K562 treated with DMSO at 1 percent for 48 hours (cell line): ENCODE data around the gene TTC12. TPM values are rescaled to one million over a fixed set of nuclear protein-coding genes. Genes with fewer than 3 reads are reported as not detected.

ENCODE experiments used
- total RNA-seq: library from RNA; unstranded; fragments of 300-600 nt; gene quantifications from 2 replicates; pipeline ENCODE4 v1.2.3, GENCODE V29; 2022; ENCODE audit warnings: low replicate concordance; ENCODE audit errors: extremely low read depth

The TTC12 gene, protein sequence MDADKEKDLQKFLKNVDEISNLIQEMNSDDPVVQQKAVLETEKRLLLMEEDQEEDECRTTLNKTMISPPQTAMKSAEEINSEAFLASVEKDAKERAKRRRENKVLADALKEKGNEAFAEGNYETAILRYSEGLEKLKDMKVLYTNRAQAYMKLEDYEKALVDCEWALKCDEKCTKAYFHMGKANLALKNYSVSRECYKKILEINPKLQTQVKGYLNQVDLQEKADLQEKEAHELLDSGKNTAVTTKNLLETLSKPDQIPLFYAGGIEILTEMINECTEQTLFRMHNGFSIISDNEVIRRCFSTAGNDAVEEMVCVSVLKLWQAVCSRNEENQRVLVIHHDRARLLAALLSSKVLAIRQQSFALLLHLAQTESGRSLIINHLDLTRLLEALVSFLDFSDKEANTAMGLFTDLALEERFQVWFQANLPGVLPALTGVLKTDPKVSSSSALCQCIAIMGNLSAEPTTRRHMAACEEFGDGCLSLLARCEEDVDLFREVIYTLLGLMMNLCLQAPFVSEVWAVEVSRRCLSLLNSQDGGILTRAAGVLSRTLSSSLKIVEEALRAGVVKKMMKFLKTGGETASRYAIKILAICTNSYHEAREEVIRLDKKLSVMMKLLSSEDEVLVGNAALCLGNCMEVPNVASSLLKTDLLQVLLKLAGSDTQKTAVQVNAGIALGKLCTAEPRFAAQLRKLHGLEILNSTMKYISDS
- not detected in 2 replicates for total RNA-seq

GRCh38 chr11:113314389-113315301 lies at the start of gene TTC12:
TSS of gene TTC12 (plus strand) at chr11:113314583. CDS start at chr11:113316258, 1,675 bp downstream.

GRCh38 chr11:113387605-113388211 lies 73.3 kb downstream of the TTC12 start, which contains the start of gene ANKK1:
TSS of gene ANKK1 (plus strand) at chr11:113387779. CDS start at chr11:113387885, 106 bp downstream.

Other genes starting within 250 kb of the TTC12 start
- gene ANKK1, start 73.2 kb downstream of the TTC12 start, total RNA-seq, result not detected in 2 replicates
- not detected in 2 replicates for gene DRD2, start 160.8 kb downstream of the TTC12 start, total RNA-seq